HepG2 (cell line): ENCODE measurements around the gene PRR22.

Source experiments
- CTCF ChIP-seq: sonication (generic); formaldehyde crosslinking; IDR thresholded peaks from 2 replicates; pipeline ENCODE4 v1.5.0; 2020; ENCODE audit warnings: mild to moderate bottlenecking, missing genetic modification reagents, moderate library complexity
- EP300 ChIP-seq, 3 experiments: sonication (generic) in 1 of 3; formaldehyde crosslinking in 1 of 3; IDR thresholded peaks; 2 replicates each; pipeline versions ENCODE4 v1.5.1 to v1.6.1; 2011 to 2020; ENCODE audit warnings: low read depth in 2 of 3, low read length in 2 of 3, borderline replicate concordance in 1 of 3, improper control_type of control experiment in 1 of 3, mild to moderate bottlenecking in 1 of 3, missing genetic modification reagents in 1 of 3, moderate library complexity in 1 of 3
- HNRNPK ChIP-seq: fragments of 200-400 bp; formaldehyde crosslinking; IDR thresholded peaks from 2 replicates; pipeline ENCODE4 v1.6.1; 2018; ENCODE audit warnings: low read length, low read depth, moderate library complexity, mild to moderate bottlenecking; ENCODE audit not compliant: poor library complexity, severe bottlenecking
- MAX ChIP-seq: IDR thresholded peaks from 2 replicates; pipeline ENCODE4 v1.6.1; 2012; ENCODE audit warnings: inconsistent platforms
- MXI1 ChIP-seq: IDR thresholded peaks from 3 replicates; pipeline ENCODE4 v1.6.1; 2012; ENCODE audit warnings: low read depth, low read length, inconsistent platforms, borderline replicate concordance
- YY1 ChIP-seq: IDR thresholded peaks from 2 replicates; pipeline ENCODE4 v1.6.1; 2011; ENCODE audit warnings: low read length, low read depth, moderate library complexity, mild to moderate bottlenecking; ENCODE audit not compliant: insufficient read depth, insufficient replicate concordance

GRCh38 chr19:5749505-5749904 is 35.0 kb downstream of the PRR22 start:
- no peak for TF ChIP-seq MXI1
- TF ChIP-seq EP300 (IDR thresholded peaks at IDR 0.05; ENCODE audit: low read depth in 2 of 2, low read length in 2 of 2) = no peak
- no peak for TF ChIP-seq EP300 (CRISPR knock-in tag; IDR thresholded peaks at IDR 0.05; ENCODE audit: borderline replicate concordance)
- TF ChIP-seq CTCF = no peak
- TF ChIP-seq YY1 = no peak
- TF ChIP-seq HNRNPK = no peak
- TF ChIP-seq MAX = no peak
